GM12878 (cell line): ENCODE measurements around the gene AGT. TPM values are rescaled to one million over a fixed set of nuclear protein-coding genes. Genes with fewer than 3 reads are reported as not detected.

Experiments used
- ATAC-seq: fragments of 200-7000 bp; cut with Tn5 transposase; 3 replicates; pipeline ENCODE4 v1.9.1; 2020; ENCODE audit warnings: mild to moderate bottlenecking, moderate library complexity
- BruUV-seq: library from RNA; stranded (reverse); fragments of 400-500 nt; replicated peaks from 2 replicates; lab custom pipeline; 2021; lab: Mats Ljungman, UMichigan
- CTCF ChIA-PET: fragments of 300-600 bp; sonication (Branson Sonifier 250); formaldehyde crosslinking; extraction: SDS; loops from one replicate; lab custom pipeline; 2021; ENCODE audit warnings: inconsistent platforms; lab: Yijun Ruan, JAX
- POLR2A ChIA-PET: fragments of 350-600 bp; formaldehyde crosslinking; extraction: SDS; loops from one replicate; lab custom pipeline; 2021; ENCODE audit warnings: inconsistent platforms; lab: Charles Lee
- RAD21 ChIA-PET: fragments of 300-600 bp; sonication (Branson Sonifier 250); formaldehyde crosslinking; loops from one replicate; lab custom pipeline; 2023; ENCODE audit warnings: antibody characterized with exemption; ENCODE audit not compliant: unreplicated experiment; lab: Charles Lee
- SMC1A ChIA-PET: fragments of 300-600 bp; sonication (Branson Sonifier 250); formaldehyde crosslinking; loops from one replicate; lab custom pipeline; 2023; ENCODE audit not compliant: unreplicated experiment, uncharacterized antibody; lab: Charles Lee
- DNase-seq: peaks from one replicate; pipeline ENCODE4 v3.0.0-alpha.2; 2011; ENCODE audit warnings: low read depth, low spot score
- FAIRE-seq: peaks from 3 replicates; lab custom pipeline; 2011; peaks lifted over from hg19 to GRCh38; lab: Jason Lieb, UNC
- H2AFZ ChIP-seq: 2 replicates; pipeline ENCODE4 v1.6.0; 2011; ENCODE audit warnings: low read depth, low read length, control low read depth; ENCODE audit not compliant: control insufficient read depth
- H3K27ac ChIP-seq: 2 replicates; pipeline ENCODE4 v1.5.1; 2011; ENCODE audit warnings: control low read depth; ENCODE audit not compliant: control insufficient read depth, insufficient read depth
- H3K27me3 ChIP-seq, 2 experiments: replicated peaks in 1 of 2; 2 replicates each; pipeline versions ENCODE4 v1.6.0 to v1.6.1; 2011; ENCODE audit warnings: low read length in 1 of 2; ENCODE audit not compliant: control insufficient read depth in 2 of 2, insufficient read depth in 2 of 2
- H3K36me3 ChIP-seq, 2 experiments: 2 replicates each; pipeline ENCODE4 v1.5.1; 2011; ENCODE audit warnings: low read length in 1 of 2; ENCODE audit not compliant: control insufficient read depth in 2 of 2, insufficient read depth in 2 of 2
- H3K4me1 ChIP-seq: 2 replicates; pipeline ENCODE4 v1.6.1; 2011; ENCODE audit warnings: mild to moderate bottlenecking, low read length, moderate library complexity, mixed read lengths; ENCODE audit not compliant: control insufficient read depth, insufficient read depth
- H3K4me2 ChIP-seq: 2 replicates; pipeline ENCODE4 v1.6.0; 2011; ENCODE audit warnings: control low read depth; ENCODE audit not compliant: control insufficient read depth, insufficient read depth
- H3K4me3 ChIP-seq: fragments of 200-600 bp; sonication (generic); 2 replicates; pipeline ENCODE4 v1.5.1; 2016
- H3K79me2 ChIP-seq: 2 replicates; pipeline ENCODE4 v1.6.0; 2011; ENCODE audit warnings: low read length; ENCODE audit not compliant: control insufficient read depth, insufficient read depth
- H3K9ac ChIP-seq: 2 replicates; pipeline ENCODE4 v1.8.0; 2011; ENCODE audit warnings: low read length, control low read depth, mixed read lengths; ENCODE audit not compliant: control insufficient read depth, insufficient read depth
- H3K9me3 ChIP-seq: replicated peaks from 3 replicates; pipeline ENCODE4 v1.5.1; 2011; ENCODE audit warnings: mild to moderate bottlenecking, low read length; ENCODE audit not compliant: control insufficient read depth, insufficient read depth
- H4K20me1 ChIP-seq: 2 replicates; pipeline ENCODE4 v1.6.0; 2011; ENCODE audit not compliant: control insufficient read depth, insufficient read depth
- BHLHE40 ChIP-seq, 2 experiments: fragments of 450-650 bp in 1 of 2; IDR thresholded peaks; 2 replicates each; pipeline ENCODE4 v1.6.1; 2011 to 2017; ENCODE audit warnings: low read depth in 2 of 2, borderline replicate concordance in 1 of 2, improper control_type of control experiment in 1 of 2, low read length in 1 of 2, mild to moderate bottlenecking in 1 of 2
- BRCA1 ChIP-seq: IDR thresholded peaks from 2 replicates; pipeline ENCODE4 v1.6.1; 2011; ENCODE audit warnings: low read depth, low read length, improper control_type of control experiment
- NFYB ChIP-seq: IDR thresholded peaks from 2 replicates; pipeline ENCODE4 v1.6.1; 2011; ENCODE audit warnings: low read depth, mild to moderate bottlenecking, low read length, improper control_type of control experiment, moderate library complexity; ENCODE audit not compliant: insufficient read depth
- TBL1XR1 ChIP-seq: IDR thresholded peaks from 2 replicates; pipeline ENCODE4 v1.6.1; 2012; ENCODE audit warnings: low read depth, low read length, improper control_type of control experiment
- WGBS: methylation state at CpG from one replicate; pipeline ENCODE4 v1.1.6; 2016; ENCODE audit warnings: low lambda C conversion rate; ENCODE audit not compliant: insufficient replicate concordance, insufficient coverage; ENCODE audit errors: missing lambda C conversion rate; 5-methylcytosine and 5-hydroxymethylcytosine counted together
- in situ Hi-C: fragments of 300-500 bp; cut with MboI; formaldehyde crosslinking; loops from 9 replicates; pipeline ENCODE4 v1.14.3; 2018; ENCODE audit warnings: mixed read lengths
- intact Hi-C: fragments of 100-400 bp; cut with micrococcal nuclease; formaldehyde crosslinking; loops from one replicate; pipeline ENCODE4 v1.14.2; 2022; ENCODE audit not compliant: unreplicated experiment
- polyA plus RNA-seq, 11 experiments: library from polyadenylated mRNA; depleted of rRNA in 4 of 11; unstranded in 6 of 11; stranded (reverse) in 5 of 11; fragments of >200 nt; fragmentation: Nextera tagmentation in 4 of 11; fragmentation: Illumina TruSeq in 1 of 11; extraction: Ambion mirVana in 4 of 11; extraction: Trizol in 1 of 11; gene quantifications; 1 replicate in 1 of 11; 2 replicates in 10 of 11; pipeline versions ENCODE4 v1.2.1 to v1.2.3, GENCODE V29; 2011 to 2016; ENCODE audit warnings: inconsistent platforms in 2 of 11, missing spikeins in 2 of 11, low read depth in 1 of 11
- total RNA-seq, 4 experiments: library from RNA; depleted of rRNA in 3 of 4; stranded (reverse); fragments of >200 nt in 3 of 4; fragmentation: Illumina TruSeq in 1 of 4; extraction: Trizol in 1 of 4; gene quantifications; 2 replicates each; pipeline versions ENCODE4 v1.2.1 to v1.2.3, GENCODE V29; 2013 to 2021
- TF ChIP-seq, protein P1 (sequence below): fragments of 450-650 bp; formaldehyde crosslinking; IDR thresholded peaks from 2 replicates; pipeline ENCODE4 v1.4.0; 2022; ENCODE audit warnings: mild to moderate bottlenecking, moderate library complexity
- TF ChIP-seq, protein P2 (sequence below): fragments of 150-350 bp; IDR thresholded peaks from 2 replicates; pipeline ENCODE4 v1.6.1; 2014; ENCODE audit warnings: mild to moderate bottlenecking, low read depth, low read length
- TF ChIP-seq, protein P3 (sequence below): IDR thresholded peaks from 2 replicates; pipeline ENCODE4 v1.6.1; 2012; ENCODE audit warnings: low read length, inconsistent platforms

AGT gene
- total and polyA plus RNA-seq, 10 of the 15 experiments (the other 5 are each of a cell fraction or from before 2014, with no cell fraction given) = 0.69 TPM; not detected in 9

DNA sequence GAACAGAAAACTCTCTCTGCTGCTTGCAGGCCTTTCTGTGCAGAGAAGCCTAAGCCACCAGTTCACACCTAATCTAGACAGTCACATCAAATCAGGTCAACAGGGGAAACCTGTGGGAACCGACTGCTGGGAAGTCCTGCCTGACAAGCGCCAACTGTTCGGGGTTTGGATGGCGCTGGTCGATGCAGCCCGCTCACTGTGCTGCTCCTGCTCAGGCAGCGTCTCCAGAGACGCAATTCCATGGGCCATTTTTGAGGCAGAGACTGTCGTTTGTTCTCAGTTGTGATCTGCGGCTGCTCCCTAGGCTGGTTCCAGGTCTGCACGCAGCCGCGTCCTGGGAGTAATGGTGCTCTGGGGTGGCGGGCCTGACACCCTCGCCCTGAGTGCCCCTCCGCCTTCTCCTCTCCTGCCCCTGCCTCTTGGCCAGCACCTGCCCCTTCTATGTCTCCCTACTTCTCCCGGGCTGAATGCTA, 1.4 kb downstream of the AGT start (continued):
- TF ChIP-seq, protein P1, sequence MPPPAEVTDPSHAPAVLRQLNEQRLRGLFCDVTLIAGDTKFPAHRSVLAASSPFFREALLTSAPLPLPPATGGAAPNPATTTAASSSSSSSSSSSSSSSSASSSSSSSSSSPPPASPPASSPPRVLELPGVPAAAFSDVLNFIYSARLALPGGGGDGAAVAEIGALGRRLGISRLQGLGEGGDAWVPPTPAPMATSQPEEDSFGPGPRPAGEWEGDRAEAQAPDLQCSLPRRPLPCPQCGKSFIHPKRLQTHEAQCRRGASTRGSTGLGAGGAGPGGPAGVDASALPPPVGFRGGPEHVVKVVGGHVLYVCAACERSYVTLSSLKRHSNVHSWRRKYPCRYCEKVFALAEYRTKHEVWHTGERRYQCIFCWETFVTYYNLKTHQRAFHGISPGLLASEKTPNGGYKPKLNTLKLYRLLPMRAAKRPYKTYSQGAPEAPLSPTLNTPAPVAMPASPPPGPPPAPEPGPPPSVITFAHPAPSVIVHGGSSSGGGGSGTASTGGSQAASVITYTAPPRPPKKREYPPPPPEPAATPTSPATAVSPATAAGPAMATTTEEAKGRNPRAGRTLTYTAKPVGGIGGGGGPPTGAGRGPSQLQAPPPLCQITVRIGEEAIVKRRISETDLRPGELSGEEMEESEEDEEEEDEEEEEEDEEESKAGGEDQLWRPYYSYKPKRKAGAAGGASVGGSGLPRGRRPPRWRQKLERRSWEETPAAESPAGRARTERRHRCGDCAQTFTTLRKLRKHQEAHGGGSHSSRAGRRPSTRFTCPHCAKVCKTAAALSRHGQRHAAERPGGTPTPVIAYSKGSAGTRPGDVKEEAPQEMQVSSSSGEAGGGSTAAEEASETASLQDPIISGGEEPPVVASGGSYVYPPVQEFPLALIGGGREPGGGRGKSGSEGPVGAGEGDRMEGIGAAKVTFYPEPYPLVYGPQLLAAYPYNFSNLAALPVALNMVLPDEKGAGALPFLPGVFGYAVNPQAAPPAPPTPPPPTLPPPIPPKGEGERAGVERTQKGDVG (CRISPR knock-in tag) = no peak
- TF ChIP-seq NFYB (no peak), BHLHE40 (IDR thresholded peaks at IDR 0.05; ENCODE audit: borderline replicate concordance in 1 of 2, low read depth in 2 of 2, low read length in 1 of 2) (no peak)
- TF ChIP-seq, protein P2, sequence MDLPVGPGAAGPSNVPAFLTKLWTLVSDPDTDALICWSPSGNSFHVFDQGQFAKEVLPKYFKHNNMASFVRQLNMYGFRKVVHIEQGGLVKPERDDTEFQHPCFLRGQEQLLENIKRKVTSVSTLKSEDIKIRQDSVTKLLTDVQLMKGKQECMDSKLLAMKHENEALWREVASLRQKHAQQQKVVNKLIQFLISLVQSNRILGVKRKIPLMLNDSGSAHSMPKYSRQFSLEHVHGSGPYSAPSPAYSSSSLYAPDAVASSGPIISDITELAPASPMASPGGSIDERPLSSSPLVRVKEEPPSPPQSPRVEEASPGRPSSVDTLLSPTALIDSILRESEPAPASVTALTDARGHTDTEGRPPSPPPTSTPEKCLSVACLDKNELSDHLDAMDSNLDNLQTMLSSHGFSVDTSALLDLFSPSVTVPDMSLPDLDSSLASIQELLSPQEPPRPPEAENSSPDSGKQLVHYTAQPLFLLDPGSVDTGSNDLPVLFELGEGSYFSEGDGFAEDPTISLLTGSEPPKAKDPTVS = no peak
- TF ChIP-seq, all 136 proteins: peak for 0

DNA sequence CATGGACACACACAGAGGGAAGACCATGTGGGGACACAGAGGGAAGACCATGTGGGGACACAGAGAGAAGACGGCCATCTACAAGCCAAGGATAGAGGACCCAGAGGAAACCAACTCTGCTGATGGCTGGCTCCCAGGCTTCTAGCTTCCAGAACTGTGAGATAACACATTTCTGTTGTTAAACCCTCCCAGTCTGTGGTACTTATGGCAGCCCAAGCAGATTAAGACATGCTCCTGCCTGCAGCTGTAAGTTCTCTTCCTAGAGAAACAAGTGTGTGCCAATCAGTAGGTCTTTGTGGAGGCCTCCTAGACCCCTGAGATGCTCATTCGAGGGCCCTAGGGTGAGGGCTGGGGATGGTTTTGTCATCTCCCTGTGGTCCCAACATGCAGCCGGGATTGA, 2.7 kb downstream of the AGT start:
- BruUV-seq = no TSS peak
- POLR2A ChIA-PET = no interaction called here

More for the DNA sequence above, 2.7 kb downstream of the AGT start:
- Histone ChIP-seq H3K9ac (no peak overlapping the region), H2AFZ (no peak overlapping the region), H3K79me2 (no peaks in the 10 kb centered on the region), H4K20me1 (no peaks in the 10 kb centered on the region), H3K4me2 (no peak overlapping the region), H3K4me1 (no peaks in the 10 kb centered on the region), H3K36me3 (no peaks in the 10 kb centered on the region), H3K27ac (no peak overlapping the region), H3K4me3 (no peak overlapping the region), H3K27me3 (peaks cover 0 to 3% of the 10 kb centered on the region in 2 experiments; a peak in 2 of 4 replicates), H3K9me3 (no peaks in the 10 kb centered on the region)
- in situ Hi-C loops = no loop called here
- FAIRE-seq = no peak
- WGBS = 32% methylated on average over 3 of the region's 3 CpGs
- ChIA-PET SMC1A (no interaction called here), RAD21 (no interaction called here), CTCF (no interaction called here)
- no peak for DNase-seq
- TF ChIP-seq TBL1XR1 = no peak
- TF ChIP-seq, protein P3, sequence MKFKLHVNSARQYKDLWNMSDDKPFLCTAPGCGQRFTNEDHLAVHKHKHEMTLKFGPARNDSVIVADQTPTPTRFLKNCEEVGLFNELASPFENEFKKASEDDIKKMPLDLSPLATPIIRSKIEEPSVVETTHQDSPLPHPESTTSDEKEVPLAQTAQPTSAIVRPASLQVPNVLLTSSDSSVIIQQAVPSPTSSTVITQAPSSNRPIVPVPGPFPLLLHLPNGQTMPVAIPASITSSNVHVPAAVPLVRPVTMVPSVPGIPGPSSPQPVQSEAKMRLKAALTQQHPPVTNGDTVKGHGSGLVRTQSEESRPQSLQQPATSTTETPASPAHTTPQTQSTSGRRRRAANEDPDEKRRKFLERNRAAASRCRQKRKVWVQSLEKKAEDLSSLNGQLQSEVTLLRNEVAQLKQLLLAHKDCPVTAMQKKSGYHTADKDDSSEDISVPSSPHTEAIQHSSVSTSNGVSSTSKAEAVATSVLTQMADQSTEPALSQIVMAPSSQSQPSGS = no peak
- no peak for TF ChIP-seq BRCA1
- intact Hi-C loops = no loop called here
- no peak for ATAC-seq
